ENCODE measurements around the gene SLC25A28. TPM values are rescaled to one million over a fixed set of nuclear protein-coding genes. Genes with fewer than 3 reads are reported as not detected.

The SLC25A28 gene
- total RNA-seq, 1 experiment from 2014 or later = 22.2 TPM

DNA sequence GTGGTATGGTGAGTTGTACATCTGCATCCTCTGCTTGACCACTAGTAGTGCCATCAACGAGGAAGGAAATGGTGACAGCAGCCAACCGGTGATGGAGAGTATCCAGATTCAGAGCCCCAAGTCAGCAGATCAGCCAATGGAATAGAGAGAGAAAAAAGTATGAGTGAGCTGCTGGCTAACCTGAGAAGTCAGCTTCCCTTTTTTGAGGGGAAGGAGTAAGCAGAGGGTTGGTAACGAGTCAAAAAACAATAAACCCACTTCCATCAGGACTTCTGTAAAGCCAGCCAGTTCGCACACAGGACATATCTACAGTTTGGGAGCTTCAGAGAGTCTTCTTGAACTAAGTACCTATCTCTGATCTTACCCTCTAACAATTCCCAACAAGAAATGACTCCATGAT lies 8.9 kb downstream of the SLC25A28 start:
- Mint-ChIP-seq H3K27ac (no peak overlapping the region; a peak in 1 of 7 replicates), H3K36me3 (ENCODE audit: insufficient read depth in 1 of 3, low read depth in 3 of 3) (peaks cover 0 to 5% (median 0%) of the 10 kb centered on the region in 3 experiments; a peak in 2 of 7 replicates), H3K27me3 (ENCODE audit: low read depth) (peaks cover 2% of the 10 kb centered on the region; the same call in 1 of the 2 replicates), H3K4me1 (peaks cover 3 to 7% of the 10 kb centered on the region in 2 experiments; a peak in 3 of 4 replicates), H3K9me3 (no peaks in the 10 kb centered on the region), H3K4me3 (no peak overlapping the region)
- Histone ChIP-seq H3K79me2 (ENCODE audit: insufficient read depth, low read length) (no peaks in the 10 kb centered on the region), H4K20me1 (ENCODE audit: control insufficient read depth, insufficient read depth, insufficient read length) (no peaks in the 10 kb centered on the region), H2BK20ac (ENCODE audit: low read depth, low read length, poor library complexity, severe bottlenecking) (no peak overlapping the region), H2BK120ac (ENCODE audit: low read depth, low read length, poor library complexity, severe bottlenecking) (no peak overlapping the region), H2AFZ (ENCODE audit: low read length) (no peak overlapping the region), H4K8ac (replicated peaks; ENCODE audit: insufficient read length, low read depth, low read length) (no peak overlapping the region), H3K18ac (ENCODE audit: insufficient read length, low read depth, low read length) (no peak overlapping the region), H3K9ac (ENCODE audit: extremely low read depth, insufficient read length, low read length) (no peak overlapping the region), H3K23ac (ENCODE audit: insufficient read length, low read depth, low read length) (no peak overlapping the region), H3K27me3 (ENCODE audit: insufficient read depth, low read length) (no peaks in the 10 kb centered on the region), H3K4me1 (ENCODE audit: insufficient read depth, low read length) (no peaks in the 10 kb centered on the region), H4K91ac (ENCODE audit: insufficient read length, low read depth, low read length) (no peak overlapping the region), H3K4ac (ENCODE audit: low read depth, low read length) (no peak overlapping the region), H2AK5ac (ENCODE audit: insufficient read length, low read length) (no peak overlapping the region), H3K56ac (ENCODE audit: insufficient read length, low read depth, low read length) (no peak overlapping the region), H2BK12ac (ENCODE audit: insufficient read length, low read depth, low read length) (no peak overlapping the region), H3K79me1 (ENCODE audit: insufficient read depth, low read depth, low read length, poor library complexity, severe bottlenecking) (no peaks in the 10 kb centered on the region), H3K27ac (ENCODE audit: insufficient read length, low read depth, low read length) (no peak overlapping the region), H3K23me2 (ENCODE audit: insufficient read length, low read depth, low read length, poor library complexity, severe bottlenecking) (no peaks in the 10 kb centered on the region), H3K9me3 (ENCODE audit: control insufficient read depth, low read depth, low read length) (no peaks in the 10 kb centered on the region), H4K5ac (ENCODE audit: insufficient read length, low read depth, low read length) (no peak overlapping the region), H3K14ac (ENCODE audit: insufficient read depth, low read length) (no peak overlapping the region), H2BK5ac (ENCODE audit: insufficient read length, low read length) (no peak overlapping the region), H3K4me2 (ENCODE audit: insufficient read depth, insufficient read length, low read length) (no peak overlapping the region), H3T11ph (ENCODE audit: low read length) (no peak overlapping the region), H2BK15ac (ENCODE audit: low read depth, low read length) (no peak overlapping the region)
- DNase-seq = no peak
- TF ChIP-seq, protein P1, sequence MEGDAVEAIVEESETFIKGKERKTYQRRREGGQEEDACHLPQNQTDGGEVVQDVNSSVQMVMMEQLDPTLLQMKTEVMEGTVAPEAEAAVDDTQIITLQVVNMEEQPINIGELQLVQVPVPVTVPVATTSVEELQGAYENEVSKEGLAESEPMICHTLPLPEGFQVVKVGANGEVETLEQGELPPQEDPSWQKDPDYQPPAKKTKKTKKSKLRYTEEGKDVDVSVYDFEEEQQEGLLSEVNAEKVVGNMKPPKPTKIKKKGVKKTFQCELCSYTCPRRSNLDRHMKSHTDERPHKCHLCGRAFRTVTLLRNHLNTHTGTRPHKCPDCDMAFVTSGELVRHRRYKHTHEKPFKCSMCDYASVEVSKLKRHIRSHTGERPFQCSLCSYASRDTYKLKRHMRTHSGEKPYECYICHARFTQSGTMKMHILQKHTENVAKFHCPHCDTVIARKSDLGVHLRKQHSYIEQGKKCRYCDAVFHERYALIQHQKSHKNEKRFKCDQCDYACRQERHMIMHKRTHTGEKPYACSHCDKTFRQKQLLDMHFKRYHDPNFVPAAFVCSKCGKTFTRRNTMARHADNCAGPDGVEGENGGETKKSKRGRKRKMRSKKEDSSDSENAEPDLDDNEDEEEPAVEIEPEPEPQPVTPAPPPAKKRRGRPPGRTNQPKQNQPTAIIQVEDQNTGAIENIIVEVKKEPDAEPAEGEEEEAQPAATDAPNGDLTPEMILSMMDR (conservative IDR thresholded peaks at IDR 0.05) = no peak
- no CpG with 5 or more reads among the region's 4 CpGs for WGBS (ENCODE audit: extremely low coverage, insufficient read length, low lambda C conversion rate)

Measured in H9 (cell line).